HepG2 (cell line): ENCODE results near the gene OR3A3.

Source experiments
- ELF3 ChIP-seq: IDR thresholded peaks from 2 replicates; pipeline ENCODE4 v1.6.1; 2016; ENCODE audit warnings: missing genetic modification reagents, missing compliant biosample characterization
- JUNB ChIP-seq: sonication (generic); formaldehyde crosslinking; IDR thresholded peaks from 2 replicates; pipeline ENCODE4 v1.8.0; 2022; ENCODE audit warnings: missing genetic modification reagents, mild to moderate bottlenecking, borderline replicate concordance
- MAFK ChIP-seq, 2 experiments: IDR thresholded peaks in 1 of 2; conservative IDR thresholded peaks in 1 of 2; 2 replicates each; pipeline ENCODE4 v1.6.1; 2011; ENCODE audit warnings: improper control_type of control experiment in 2 of 2, low read length in 2 of 2
- MYNN ChIP-seq: sonication (generic); formaldehyde crosslinking; IDR thresholded peaks from 2 replicates; pipeline ENCODE4 v1.4.0; 2020; ENCODE audit warnings: mild to moderate bottlenecking, low read depth, missing genetic modification reagents
- POLR2A ChIP-seq, 2 experiments: IDR thresholded peaks; 2 replicates each; pipeline ENCODE4 v1.6.1; 2011; ENCODE audit warnings: low read depth in 2 of 2, low read length in 2 of 2, mild to moderate bottlenecking in 1 of 2, moderate library complexity in 1 of 2; ENCODE audit not compliant: insufficient read depth in 1 of 2
- STAT5B ChIP-seq: sonication (generic); formaldehyde crosslinking; IDR thresholded peaks from 2 replicates; pipeline ENCODE4 v1.4.0; 2020; ENCODE audit warnings: missing genetic modification reagents
- TCF7L2 ChIP-seq: IDR thresholded peaks from 2 replicates; pipeline ENCODE4 v1.6.1; 2011; ENCODE audit warnings: mild to moderate bottlenecking, low read depth, low read length, moderate library complexity
- TF ChIP-seq, protein P1 (sequence below): sonication (generic); formaldehyde crosslinking; IDR thresholded peaks from 2 replicates; pipeline ENCODE4 v1.5.0; 2020; ENCODE audit warnings: mild to moderate bottlenecking, missing genetic modification reagents
- TF ChIP-seq, protein P2 (sequence below): IDR thresholded peaks from 2 replicates; pipeline ENCODE4 v1.6.1; 2012; ENCODE audit warnings: inconsistent platforms
- TF ChIP-seq, protein P3 (sequence below): sonication (generic); formaldehyde crosslinking; IDR thresholded peaks from 2 replicates; pipeline ENCODE4 v1.4.0; 2020; ENCODE audit warnings: missing genetic modification reagents, borderline replicate concordance

DNA sequence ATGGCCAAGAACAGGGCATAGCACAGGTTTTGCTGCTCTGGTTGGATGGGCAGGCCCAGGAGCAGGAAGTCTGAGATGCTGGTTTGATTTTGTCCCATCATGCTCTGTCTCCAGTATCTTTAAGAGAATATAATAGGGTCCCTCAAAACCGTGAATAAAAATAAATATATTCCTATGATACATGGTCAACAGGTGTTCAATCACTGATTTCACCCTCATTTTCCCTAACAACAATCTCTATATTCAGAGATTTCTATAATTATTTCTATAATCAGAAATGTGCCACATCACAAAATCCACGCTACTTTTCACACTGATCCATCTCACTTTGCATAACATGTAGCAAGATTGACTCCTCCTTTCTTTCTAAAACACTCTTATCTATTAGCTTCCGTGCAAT, 22.6 kb downstream of the OR3A3 start, which contains the start of gene OR1E2:
- TF ChIP-seq STAT5B (CRISPR knock-in tag): no peak
- no peak for TF ChIP-seq JUNB (CRISPR knock-in tag)
- no peak for TF ChIP-seq ELF3 (CRISPR knock-in tag)
- TF ChIP-seq, protein P1, sequence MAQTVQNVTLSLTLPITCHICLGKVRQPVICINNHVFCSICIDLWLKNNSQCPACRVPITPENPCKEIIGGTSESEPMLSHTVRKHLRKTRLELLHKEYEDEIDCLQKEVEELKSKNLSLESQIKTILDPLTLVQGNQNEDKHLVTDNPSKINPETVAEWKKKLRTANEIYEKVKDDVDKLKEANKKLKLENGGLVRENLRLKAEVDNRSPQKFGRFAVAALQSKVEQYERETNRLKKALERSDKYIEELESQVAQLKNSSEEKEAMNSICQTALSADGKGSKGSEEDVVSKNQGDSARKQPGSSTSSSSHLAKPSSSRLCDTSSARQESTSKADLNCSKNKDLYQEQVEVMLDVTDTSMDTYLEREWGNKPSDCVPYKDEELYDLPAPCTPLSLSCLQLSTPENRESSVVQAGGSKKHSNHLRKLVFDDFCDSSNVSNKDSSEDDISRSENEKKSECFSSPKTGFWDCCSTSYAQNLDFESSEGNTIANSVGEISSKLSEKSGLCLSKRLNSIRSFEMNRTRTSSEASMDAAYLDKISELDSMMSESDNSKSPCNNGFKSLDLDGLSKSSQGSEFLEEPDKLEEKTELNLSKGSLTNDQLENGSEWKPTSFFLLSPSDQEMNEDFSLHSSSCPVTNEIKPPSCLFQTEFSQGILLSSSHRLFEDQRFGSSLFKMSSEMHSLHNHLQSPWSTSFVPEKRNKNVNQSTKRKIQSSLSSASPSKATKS (CRISPR knock-in tag): no peak
- no peak for TF ChIP-seq TCF7L2
- no peak for TF ChIP-seq POLR2A (IDR thresholded peaks at IDR 0.05; ENCODE audit: insufficient read depth in 1 of 2, low read depth in 2 of 2, low read length in 2 of 2)
- no peak for TF ChIP-seq MAFK (conservative IDR thresholded peaks at IDR 0.05 in 1 of 2, IDR thresholded peaks at IDR 0.05 in 1 of 2; ENCODE audit: low read length in 2 of 2)
- TF ChIP-seq, protein P2, sequence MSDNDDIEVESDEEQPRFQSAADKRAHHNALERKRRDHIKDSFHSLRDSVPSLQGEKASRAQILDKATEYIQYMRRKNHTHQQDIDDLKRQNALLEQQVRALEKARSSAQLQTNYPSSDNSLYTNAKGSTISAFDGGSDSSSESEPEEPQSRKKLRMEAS: no peak
- TF ChIP-seq MYNN (CRISPR knock-in tag): no peak
- TF ChIP-seq, protein P3, sequence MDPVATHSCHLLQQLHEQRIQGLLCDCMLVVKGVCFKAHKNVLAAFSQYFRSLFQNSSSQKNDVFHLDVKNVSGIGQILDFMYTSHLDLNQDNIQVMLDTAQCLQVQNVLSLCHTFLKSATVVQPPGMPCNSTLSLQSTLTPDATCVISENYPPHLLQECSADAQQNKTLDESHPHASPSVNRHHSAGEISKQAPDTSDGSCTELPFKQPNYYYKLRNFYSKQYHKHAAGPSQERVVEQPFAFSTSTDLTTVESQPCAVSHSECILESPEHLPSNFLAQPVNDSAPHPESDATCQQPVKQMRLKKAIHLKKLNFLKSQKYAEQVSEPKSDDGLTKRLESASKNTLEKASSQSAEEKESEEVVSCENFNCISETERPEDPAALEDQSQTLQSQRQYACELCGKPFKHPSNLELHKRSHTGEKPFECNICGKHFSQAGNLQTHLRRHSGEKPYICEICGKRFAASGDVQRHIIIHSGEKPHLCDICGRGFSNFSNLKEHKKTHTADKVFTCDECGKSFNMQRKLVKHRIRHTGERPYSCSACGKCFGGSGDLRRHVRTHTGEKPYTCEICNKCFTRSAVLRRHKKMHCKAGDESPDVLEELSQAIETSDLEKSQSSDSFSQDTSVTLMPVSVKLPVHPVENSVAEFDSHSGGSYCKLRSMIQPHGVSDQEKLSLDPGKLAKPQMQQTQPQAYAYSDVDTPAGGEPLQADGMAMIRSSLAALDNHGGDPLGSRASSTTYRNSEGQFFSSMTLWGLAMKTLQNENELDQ (CRISPR knock-in tag): no peak
